Measurements from ENCODE around the gene IRF7. TPM values are rescaled to one million over a fixed set of nuclear protein-coding genes. Genes with fewer than 3 reads are reported as not detected.

IRF7 gene
- total RNA-seq, 4 donors from 2014 or later, result 28.1 to 80.9 (median 58.4) TPM

GRCh38 chr11:587978-588380 lies 27.8 kb downstream of the IRF7 start:
- peaks cover 0 to 24% (median 0%) of the 10 kb centered on the region in 4 donors for H3K4me1 ChIP-seq
- no peak overlapping the region for H3K4me3 ChIP-seq
- H3K9me3 ChIP-seq, result no peaks in the 10 kb centered on the region
- peak; percentile 30 to 86 (median 81) for DNase-seq
- H3K27me3 ChIP-seq, result no peaks in the 10 kb centered on the region
- peak overlapping the region; percentile 46 to 81 (median 55) for H3K27ac ChIP-seq
- H3K36me3 ChIP-seq, result peaks cover 0 to 83% (median 0%) of the 10 kb centered on the region in 3 donors
- TF ChIP-seq POLR2A (IDR thresholded peaks at IDR 0.05) (no peak), CTCF (IDR thresholded peaks at IDR 0.05) (no peak)

GRCh38 chr11:587546-587945 lies 28.2 kb downstream of the IRF7 start:
- Histone ChIP-seq H3K27me3 (no peaks in the 10 kb centered on the region), H3K4me3 (no peak overlapping the region), H3K36me3 (peaks cover 0 to 83% (median 0%) of the 10 kb centered on the region in 3 donors), H3K9me3 (no peaks in the 10 kb centered on the region), H3K4me1 (peaks cover 0 to 26% (median 0%) of the 10 kb centered on the region in 4 donors), H3K27ac (peak overlapping the region; percentile 46 to 81 (median 55))
- TF ChIP-seq CTCF (IDR thresholded peaks at IDR 0.05), result no peak
- no peak for TF ChIP-seq POLR2A (IDR thresholded peaks at IDR 0.05)
- no peak for DNase-seq

- Histone ChIP-seq H3K4me1 (peaks cover 0 to 30% (median 0%) of the 10 kb centered on the region in 4 donors), H3K4me3 (no peak overlapping the region), H3K36me3 (peaks cover 0 to 85% (median 0%) of the 10 kb centered on the region in 3 donors), H3K27me3 (no peaks in the 10 kb centered on the region), H3K27ac (peak overlapping the region in 2 of 4 donors; percentile 52 to 81), H3K9me3 (no peaks in the 10 kb centered on the region)
- DNase-seq, result no peak
- TF ChIP-seq CTCF (IDR thresholded peaks at IDR 0.05), result no peak
- TF ChIP-seq POLR2A (IDR thresholded peaks at IDR 0.05), result no peak
These were observed 29.1 kb downstream of the IRF7 start for GRCh38 chr11:586376-587316.

GRCh38 chr11:584287-584686 lies 31.5 kb downstream of the IRF7 start:
- Histone ChIP-seq H3K27me3 (no peaks in the 10 kb centered on the region), H3K27ac (no peak overlapping the region), H3K9me3 (no peaks in the 10 kb centered on the region), H3K4me1 (peaks cover 0 to 53% (median 7%) of the 10 kb centered on the region in 4 donors), H3K36me3 (peaks cover 0 to 64% (median 0%) of the 10 kb centered on the region in 3 donors), H3K4me3 (no peak overlapping the region)
- no peak for TF ChIP-seq POLR2A (IDR thresholded peaks at IDR 0.05)
- TF ChIP-seq CTCF (IDR thresholded peaks at IDR 0.05), result no peak
- no peak for DNase-seq

- H3K36me3 ChIP-seq, result peaks cover 0 to 39% (median 0%) of the 10 kb centered on the region in 3 donors
- no peak overlapping the region for H3K27ac ChIP-seq
- DNase-seq, result no peak
- TF ChIP-seq CTCF (IDR thresholded peaks at IDR 0.05), result no peak
- TF ChIP-seq POLR2A (IDR thresholded peaks at IDR 0.05), result no peak
- no peaks in the 10 kb centered on the region for H3K9me3 ChIP-seq
- peaks cover 6 to 57% (median 27%) of the 10 kb centered on the region in 4 donors for H3K4me1 ChIP-seq
- H3K4me3 ChIP-seq, result no peak overlapping the region
- no peaks in the 10 kb centered on the region for H3K27me3 ChIP-seq
These were observed 34.0 kb downstream of the IRF7 start for GRCh38 chr11:581752-582151.
